8988T (cell line): ENCODE data around the gene QDPR.
"Not testable (repeated sequence)": the region's sequence is repeated elsewhere in the genome, so short reads cannot be mapped to it uniquely, and the experiment has no call there.

Experiments
- DNase-seq: peaks from one replicate; pipeline ENCODE4 v3.0.0; 2011

QDPR gene

DNA sequence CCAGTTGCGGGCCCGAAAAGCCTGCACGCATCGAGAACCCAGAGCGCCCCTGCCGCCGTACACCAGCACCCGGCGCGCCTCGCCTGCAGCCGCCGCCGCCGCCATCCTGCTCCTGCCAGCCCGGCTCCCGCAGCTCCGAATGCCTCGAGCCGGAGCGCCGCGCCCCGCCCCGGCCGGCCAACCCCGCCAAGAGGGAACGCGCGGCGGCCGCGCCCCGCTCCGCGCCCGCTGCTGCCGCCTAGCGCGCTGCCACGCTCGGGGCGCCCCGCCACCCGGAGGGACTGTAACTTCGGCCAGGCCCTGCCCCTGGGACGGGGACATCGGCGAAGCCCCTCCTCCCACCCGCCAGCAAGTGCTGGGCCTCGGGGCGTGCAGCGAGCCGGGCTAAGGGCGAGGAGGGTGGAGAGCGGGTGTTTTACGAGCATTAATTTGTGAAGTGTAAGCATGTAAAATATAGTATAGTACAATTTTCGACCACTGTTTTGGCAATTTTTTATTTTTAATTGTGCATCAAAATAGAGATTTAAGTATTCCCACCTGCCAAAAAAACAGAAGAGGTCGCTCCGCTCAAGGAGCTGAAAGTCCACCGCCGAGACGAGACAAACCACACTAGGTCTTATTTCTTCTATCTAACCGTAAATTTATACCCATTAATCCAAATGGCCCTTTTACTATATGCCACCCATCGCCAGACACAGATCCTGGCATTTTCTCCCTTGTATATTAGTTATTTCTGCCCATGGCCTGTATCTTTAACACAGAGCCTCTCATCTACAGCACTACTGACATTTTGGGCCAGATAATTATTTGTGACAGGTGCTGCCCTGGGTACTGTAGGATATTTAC, at the start of gene QDPR:
QDPR (minus strand) TSS at position 141 of the 846 bp plus-strand sequence; CDS start at position 105, 36 bp downstream.
- DNase-seq: peak; percentile 78

DNA sequence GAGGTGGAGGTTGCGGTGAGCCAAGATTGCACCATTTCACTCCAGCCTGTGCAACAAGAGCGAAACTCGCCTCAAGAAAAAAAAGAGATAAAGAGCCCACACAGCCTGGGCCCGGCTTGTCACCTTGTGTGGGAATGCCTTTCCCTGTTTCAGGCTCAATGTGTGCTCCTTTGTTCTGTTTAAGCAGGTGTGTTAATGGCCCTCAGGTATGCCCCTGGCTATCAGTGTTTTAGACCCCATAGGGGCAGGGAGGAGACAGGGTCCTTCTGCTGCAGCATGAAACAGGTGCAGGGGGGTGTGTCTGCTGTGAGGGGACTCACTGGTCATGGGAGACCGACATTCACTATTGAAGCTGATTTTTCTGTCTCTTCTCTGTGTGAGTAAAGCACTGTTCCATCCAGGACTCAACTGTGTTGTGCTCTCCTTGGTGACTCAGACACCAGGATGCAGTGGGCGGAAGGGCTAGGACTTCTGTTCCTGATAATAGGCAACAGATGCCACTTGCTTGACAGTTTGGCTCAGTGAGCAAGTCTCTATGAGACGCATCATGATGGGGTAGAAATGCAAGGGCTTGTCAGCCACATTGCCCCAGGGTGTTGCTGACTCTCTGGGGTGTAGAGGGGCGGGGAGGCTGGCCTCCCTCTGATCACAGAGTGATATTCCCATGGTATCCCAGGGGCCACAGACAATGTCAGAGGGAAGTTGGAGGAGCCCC, 49.5 kb upstream of the QDPR start:
- no peak for DNase-seq

DNA sequence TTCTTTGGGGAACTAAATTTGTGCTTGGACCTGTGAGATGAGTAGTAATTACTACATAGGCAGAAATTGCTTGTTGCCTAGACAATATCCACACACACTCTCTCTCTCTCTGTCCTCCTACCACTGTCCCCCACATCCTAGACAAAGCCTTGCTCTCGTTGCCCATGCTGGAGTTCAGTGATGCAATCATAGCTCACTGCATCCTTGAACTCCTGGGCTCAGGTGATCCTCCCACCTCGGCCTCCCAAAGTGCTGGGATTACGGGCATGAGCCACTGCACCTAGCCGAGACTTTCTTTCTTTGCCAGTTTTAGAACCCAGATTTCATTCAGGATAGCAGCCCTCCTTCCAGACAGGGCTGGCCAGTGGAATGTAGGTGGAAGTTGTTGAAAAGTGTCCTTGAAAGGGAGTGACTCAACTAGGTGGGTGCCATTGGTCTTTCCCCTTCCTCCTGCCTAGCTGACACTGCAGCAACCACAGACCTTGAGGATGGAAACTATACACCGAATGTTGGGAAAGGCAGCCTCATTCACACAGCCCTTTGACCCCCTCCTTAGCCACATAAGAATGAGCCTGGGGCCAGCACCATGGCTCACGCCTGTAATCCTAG, 48.3 kb upstream of the QDPR start:
- DNase-seq: no peak

DNA sequence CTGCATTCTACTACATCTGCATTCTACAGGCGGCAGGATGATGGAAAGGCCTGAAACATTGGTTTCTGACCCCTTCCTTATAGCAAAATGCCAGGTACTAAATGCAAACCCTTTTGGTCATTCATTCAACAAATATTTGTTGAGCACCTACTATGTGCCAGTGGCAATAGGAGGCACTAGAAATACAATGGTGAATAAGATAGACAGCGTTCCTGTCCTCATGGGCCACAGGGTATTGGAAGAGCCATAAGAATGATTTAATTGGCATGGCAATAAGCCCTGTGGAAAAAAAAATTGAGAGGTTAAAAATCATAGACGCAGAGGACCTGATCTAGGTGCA, 47.8 kb upstream of the QDPR start:
- no peak for DNase-seq

DNA sequence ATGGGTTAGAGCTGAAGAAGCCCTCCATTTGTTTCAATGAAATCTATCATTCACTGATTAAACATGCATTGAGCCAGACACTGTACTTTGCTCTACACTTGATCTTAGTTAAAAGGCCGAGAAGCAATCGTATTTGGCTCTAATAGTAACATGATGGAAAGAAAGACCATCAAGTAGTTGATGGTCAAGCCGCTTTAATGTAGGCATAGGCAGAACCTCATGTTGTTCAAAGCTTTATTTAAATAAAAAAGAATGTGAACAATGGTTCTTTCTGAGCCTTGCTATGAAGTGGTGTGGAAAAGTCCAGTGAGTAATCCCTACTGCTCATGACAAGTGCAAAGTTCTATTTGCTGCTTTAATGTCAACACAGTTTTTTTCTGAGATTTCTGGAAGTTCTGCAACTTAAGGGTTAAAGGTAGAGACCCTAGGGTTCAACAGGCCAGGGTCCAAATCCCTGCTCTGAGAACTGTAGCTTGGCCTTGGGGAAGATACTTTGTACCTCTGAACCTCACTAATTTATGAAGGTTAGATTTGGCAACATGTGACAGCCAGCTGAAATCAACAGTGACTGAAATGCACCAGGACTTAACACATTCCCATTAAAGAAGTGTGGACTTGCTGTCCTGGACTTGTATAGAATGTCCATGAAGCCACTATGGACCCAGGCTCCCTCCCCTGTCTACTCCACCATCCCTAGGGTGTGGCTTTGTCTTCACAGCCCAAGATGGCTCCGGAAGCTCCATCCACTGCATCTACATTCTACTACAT, 47.2 kb upstream of the QDPR start:
- no peak for DNase-seq

DNA sequence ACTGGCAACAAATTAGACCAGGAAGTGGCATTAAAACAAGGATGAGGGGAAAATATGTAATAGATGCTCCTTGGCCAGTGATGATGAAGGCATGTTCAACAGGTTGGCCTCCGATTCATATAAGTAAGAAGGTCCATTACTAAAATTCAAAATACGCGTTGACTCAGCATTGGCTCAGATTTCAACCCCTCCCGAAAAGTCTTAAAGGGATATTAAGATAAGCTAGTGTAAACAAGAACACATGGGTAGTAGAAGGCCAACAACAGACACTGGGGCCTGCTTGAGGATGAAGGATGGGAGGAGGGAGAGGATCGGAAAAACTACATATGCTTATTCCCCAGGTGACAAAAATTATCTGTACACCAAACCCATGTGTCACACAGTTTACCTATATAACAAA, 46.0 kb upstream of the QDPR start:
- no peak for DNase-seq

DNA sequence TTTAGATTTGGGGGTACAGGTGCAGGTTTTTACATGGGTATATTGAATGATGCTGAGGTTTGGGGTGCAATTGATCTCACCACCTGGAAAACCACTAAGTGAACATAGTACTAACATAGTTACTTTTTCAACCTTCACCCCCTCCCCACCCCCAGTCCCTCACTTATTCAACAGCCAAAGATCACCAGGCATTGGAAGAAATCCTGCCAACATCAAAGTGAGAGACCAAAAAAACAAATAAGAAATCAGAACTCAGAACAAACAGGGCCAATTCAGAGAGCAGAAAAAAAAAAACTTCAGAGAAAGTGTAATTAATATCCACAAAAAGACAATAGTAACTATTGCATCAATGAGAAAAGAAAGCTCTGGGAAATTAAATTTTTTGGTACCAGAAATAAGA, 44.6 kb upstream of the QDPR start:
- DNase-seq: no peak

DNA sequence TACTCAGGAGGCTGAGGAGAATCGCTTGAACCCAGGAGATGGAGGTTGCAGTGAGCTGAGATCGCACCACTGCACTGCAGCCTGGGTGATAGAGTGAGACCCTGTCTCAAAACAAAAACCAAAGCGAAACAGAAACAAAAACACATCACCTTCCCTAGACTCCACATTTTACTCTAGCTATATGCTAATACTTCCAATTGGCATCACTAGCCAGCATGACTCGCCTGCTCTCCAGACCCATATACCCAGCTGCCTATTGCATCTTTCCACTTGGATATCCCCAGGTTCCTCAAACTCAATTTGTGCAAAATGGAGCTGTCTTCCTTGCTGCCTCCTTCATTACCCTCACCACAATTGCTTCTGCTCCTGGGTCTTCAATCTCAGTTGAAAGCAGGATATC, 42.7 kb upstream of the QDPR start:
- DNase-seq: no peak

DNA sequence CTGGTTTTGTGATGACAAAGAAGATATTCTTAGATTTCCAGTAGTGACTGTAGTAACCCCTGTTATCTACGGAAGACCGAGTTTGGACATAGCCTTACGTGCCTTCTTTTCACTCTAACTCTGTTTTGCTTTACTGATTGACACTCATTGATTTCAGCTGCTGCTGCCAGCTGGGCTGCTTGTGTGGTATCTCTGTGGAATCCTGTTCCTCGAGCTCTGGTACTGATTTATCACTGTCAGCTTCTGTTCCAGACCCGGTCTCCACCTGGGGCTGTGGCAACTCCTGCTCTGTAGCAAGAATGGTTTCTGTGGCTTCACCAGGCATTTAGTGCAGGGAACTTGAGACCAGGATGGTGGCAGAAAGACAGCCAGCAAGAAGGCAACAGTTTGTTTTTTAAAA, 40.5 kb upstream of the QDPR start:
- DNase-seq: no peak

DNA sequence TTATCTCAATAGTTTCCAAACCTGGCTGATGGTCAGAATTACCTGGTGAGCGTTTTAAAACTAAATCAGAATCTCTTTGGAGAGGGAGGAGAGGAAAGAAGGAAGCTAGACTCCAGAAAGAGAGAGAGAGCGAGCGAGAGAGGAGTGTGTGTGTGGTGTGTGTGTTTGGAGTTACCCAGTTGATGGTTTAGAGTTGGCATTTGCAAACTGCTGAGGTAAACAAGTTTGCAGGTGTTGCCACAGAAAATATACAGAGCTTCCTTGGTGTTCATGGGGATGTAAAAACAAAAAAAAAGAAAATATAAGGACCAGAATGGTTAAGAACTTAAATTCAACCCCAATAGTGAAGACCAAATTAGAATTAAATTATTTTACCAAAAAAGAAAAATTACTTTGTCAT, 38.7 kb upstream of the QDPR start:
- no peak for DNase-seq

DNA sequence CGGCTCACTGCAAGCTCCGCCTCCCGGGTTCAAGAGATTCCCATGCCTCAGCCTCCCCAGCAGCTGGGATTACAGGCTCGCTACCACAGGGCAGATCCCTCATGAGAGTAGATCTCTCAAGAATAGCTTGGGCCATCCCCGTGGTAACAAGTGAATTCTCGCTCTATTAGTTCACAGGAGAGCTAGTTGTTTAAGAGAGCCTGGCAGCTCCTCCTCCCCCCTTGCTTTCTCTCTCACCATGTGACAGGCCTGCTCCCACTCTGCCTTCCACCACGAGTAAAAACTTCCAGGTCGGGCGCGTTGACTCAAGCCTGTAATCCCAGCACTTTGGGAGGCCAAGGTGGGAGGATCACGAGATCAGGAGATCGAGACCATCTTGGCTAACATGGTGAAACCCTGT, 34.8 kb upstream of the QDPR start:
- no peak for DNase-seq

DNA sequence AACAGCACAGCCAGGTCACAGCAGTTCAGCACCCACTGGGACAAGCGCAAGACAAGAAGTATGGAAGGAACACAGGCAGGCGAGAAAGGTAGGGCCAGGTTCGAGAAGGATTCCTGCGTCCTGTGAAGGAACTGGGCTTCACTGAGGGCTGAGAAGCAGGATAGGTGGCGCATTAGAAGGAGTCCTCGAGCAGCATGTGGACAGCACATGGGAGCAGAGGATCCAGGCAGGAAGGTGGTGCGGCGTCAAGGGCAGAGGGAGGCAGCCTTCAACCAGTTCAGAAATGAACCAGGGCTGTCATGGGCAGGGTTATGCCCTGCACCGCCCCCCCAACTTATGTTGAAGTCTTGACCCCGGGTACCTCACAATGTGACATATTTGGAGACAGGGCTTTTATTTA, 34.3 kb upstream of the QDPR start:
- no peak for DNase-seq

DNA sequence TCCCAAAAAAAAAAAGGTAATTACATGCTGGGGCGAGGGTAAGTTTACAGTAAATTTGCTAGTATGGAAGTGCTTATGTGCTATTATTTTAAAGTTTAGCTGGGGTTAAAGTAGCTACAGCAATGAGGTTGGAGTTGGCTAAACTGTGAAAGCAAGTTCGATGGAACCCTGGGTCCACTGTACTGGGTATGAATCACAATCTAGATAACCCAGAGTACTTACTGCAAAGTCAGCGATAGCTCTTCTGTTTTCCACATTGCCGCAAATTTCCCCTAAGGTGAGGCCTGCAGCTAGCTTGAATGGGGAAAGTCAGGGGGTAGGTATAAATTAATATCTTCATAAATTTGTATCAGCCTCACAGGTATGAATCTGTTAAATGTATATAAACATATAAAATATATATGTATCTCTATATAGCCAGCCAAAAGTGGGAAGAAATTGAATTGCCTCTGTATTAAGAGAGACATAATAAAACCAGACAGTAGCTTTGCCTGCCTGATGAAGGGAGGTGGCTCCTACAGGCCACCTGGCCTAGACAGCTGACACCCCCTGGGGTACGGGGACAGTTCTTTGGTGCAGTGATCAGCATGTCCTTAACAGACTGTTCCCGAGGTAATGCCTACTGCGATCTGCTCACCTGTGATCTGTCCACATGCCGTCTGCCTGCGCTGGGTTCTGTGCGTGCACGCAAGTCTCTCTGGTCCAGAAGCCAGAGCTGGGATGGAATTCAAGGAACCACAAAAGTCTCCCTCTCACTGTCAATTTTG, 33.7 kb upstream of the QDPR start:
- no peak for DNase-seq

DNA sequence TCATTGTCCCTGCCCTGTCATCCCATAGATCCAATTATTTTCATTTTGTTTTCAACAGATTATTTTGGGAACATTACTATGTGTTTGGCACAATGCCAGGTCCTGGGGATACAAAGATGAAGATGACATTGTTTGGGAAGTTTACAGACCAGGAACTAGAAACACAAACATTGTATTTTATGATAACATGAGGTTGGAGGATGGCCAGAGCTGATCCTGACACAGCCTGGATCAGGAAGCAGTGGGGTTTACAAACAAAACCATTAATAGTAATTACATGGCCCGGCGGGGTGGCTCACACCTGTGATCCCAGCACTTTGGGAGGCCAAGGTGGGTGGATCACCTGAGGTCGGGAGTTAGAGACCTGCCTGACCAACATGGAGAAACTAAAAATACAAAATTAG, 32.9 kb upstream of the QDPR start:
- no peak for DNase-seq

DNA sequence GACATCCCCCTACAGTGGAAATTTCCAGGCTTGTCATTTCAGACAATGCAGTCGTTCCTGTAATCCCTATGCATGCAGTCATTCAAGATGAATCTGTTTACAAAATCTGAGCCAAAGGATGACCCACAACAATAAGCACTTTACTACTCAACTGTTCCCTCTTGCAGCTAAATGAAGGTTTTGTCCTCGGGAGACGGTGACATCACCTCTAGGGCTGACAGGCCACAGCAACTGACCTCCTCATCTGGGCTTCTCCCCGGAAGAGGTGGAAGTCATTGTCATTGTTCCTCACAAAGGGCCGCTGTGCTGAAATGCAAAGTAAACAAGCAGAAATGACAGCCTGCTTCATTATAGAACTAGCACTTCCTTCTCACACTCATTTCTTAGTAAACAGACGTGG, 32.3 kb upstream of the QDPR start:
- DNase-seq: no peak

DNA sequence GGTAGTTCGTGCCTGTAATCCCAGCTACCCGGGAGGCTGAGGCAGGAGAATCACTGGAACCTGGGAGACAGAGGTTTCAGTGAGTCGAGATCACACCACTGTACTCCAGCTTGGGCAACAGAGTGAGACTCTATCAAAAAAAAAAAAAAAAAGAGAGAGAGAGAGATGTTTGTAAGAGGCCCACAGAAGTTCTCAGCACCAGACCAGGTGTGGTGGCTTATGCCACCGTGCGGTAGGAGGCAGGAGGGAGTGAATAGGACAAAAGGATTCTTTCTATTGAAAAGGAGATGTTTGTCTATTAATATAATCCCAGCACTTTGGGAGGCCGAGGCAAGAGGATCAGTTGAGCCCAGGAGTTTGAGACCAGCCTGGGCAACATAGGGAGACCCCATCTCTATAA, 25.2 kb upstream of the QDPR start:
- DNase-seq: not testable (repeated sequence)

DNA sequence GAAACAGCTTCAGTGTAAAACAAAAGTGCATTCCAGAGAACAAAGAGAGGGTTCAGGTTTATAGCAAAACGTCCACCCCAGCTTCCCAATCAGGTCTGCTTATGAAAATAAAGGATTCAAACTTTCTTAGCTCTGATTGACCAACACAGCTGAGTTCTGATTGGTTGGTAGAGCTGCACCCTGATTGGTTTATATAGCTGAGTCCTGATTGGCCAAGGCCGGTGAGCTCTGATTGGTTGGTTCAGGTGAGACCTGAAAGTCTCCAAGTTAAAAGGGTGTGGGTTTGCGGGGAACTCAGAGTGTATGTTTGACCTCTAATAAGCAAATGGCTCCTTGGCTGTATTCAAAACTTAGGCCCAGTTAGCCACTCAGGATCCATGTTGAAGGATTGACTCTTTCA, 24.0 kb upstream of the QDPR start:
- no peak for DNase-seq

DNA sequence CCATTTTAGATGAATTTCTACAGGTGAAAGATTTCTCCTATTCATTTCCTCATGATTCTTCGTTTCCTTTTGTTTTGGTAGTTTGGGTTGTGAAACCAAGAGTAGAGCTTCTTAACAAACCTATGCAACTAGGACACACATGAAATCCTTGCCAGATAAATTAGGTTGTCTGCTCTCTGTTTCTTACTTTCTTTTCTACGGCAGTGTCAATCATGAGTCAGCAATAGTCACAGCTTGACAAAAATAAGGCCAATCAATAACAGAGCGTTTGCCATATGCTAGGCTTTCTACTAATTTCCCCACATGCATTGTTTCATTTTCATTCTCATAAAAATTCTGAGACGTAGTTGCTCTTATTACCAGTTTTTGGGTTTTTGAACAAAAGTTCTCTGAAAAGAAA, 23.4 kb upstream of the QDPR start:
- no peak for DNase-seq

DNA sequence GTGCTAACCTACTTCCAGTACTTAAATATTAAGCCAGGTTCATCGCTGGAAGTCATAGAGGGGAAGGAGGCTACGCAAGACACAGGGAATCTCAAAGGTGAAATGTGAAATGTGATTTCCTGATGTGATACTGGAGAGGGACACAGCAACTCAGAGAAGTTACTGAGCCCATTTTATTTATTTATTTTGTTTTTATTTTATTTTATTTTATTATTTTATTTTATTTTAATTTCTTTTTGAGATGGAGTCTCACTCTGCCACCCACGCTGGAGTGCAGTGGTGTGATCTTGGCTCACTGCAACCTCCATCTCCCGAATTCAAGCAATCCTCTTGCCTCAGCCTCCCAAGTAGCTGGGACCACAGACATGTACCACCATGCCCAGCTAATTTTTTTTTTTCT, 22.8 kb upstream of the QDPR start:
- no peak for DNase-seq

DNA sequence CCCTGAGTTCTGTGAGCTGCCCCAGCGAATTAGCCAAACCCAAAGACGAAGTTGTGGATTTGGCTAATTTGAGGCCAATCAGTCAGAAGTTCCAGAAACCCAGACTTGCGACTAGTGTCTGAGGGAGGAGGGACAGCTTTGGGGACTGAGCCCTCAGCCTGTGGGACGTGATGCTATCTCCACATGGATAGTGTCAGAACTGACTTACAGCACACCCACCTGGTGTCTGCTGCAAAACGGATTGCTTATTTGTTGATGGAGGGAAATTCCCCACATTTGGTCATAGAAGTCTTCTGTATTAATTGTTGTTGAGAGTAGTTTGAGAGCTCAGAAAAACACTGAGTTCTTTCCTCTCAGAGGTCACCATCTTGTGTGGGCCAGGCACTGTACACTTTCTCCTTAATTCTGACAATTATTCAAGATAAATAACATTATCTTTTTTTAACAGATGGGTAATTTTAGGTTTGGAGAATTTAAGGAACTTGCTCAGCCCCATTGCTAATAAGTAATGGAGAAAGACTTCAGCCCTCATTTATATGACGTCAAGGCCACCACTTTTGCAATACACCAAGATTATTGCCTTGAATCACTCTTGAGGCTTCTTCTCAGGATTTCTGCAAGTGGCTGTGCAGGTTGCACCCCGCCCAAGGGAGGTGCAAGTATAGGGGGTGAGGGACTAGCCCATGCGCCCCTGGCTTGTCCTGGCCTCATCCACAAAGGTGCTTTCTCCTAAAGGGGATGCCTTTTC, 19.8 kb upstream of the QDPR start:
- no peak for DNase-seq

DNA sequence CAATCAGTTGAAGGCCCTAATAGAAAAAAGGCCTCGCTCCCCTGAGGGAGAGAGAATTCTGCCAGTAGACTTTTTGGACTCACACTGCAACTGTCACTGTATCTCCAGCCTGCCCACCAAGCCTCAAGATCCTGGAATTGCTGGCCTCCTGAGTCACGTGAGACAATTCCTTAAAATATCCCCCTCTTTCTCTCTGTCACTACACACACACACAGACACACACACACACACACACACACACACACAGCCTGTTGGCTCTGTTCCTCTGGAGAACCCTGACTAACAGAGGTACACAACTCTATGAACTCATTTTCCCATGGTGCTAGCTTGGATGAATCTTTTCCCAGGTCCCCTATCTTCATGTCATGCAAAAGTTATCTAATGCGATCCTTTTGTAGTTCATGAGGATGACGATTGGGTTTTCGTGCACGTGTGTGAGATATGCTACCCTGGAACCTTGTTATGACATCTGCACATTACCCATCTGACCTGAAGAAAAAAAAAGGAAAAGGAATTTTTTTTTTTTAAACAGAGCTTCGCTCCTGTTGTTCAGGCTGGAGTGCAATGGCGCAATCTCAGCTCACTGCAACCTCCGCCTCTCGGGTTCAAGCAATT, 16.8 kb upstream of the QDPR start:
- DNase-seq: no peak
